ENCODE measurements around the gene MAP3K21. TPM values are rescaled to one million over a fixed set of nuclear protein-coding genes. Genes with fewer than 3 reads are reported as not detected.

The MAP3K21 gene
- total RNA-seq, 2 donors from 2014 or later = 4.7 to 76.1 TPM

DNA sequence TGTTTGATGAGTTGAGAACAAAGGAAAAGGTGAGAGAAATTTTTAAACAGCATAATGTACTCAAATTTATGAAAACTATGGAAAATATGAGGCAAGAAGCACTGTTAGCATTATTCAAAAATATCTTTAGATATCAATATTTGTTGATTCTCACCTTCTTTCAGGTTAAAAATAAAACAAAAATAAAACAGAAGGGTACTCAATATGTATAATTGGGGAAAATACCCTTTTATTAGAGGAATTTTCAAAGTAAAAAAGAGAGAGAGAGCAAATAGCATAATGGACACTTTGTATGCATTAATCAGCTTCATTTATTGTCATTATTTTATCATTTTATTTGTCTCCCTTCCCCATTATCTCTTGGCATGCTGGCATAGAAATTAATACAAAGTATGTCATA is 27.5 kb downstream of the MAP3K21 start:
- Histone ChIP-seq H3K36me3 (no peaks in the 10 kb centered on the region), H3K4me3 (no peak overlapping the region), H3K27me3 (replicated peaks; ENCODE audit: insufficient read depth) (no peaks in the 10 kb centered on the region), H3K4me1 (replicated peaks) (no peaks in the 10 kb centered on the region), H3K9me3 (no peaks in the 10 kb centered on the region), H3K27ac (no peak overlapping the region)
- no peak for DNase-seq (ENCODE audit: low spot score)
- intact Hi-C loops (cut with DNase I) = no loop called here
- no peak for TF ChIP-seq POLR2A (IDR thresholded peaks at IDR 0.05)
- TF ChIP-seq, protein P1, sequence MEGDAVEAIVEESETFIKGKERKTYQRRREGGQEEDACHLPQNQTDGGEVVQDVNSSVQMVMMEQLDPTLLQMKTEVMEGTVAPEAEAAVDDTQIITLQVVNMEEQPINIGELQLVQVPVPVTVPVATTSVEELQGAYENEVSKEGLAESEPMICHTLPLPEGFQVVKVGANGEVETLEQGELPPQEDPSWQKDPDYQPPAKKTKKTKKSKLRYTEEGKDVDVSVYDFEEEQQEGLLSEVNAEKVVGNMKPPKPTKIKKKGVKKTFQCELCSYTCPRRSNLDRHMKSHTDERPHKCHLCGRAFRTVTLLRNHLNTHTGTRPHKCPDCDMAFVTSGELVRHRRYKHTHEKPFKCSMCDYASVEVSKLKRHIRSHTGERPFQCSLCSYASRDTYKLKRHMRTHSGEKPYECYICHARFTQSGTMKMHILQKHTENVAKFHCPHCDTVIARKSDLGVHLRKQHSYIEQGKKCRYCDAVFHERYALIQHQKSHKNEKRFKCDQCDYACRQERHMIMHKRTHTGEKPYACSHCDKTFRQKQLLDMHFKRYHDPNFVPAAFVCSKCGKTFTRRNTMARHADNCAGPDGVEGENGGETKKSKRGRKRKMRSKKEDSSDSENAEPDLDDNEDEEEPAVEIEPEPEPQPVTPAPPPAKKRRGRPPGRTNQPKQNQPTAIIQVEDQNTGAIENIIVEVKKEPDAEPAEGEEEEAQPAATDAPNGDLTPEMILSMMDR (IDR thresholded peaks at IDR 0.05) = no peak
- no peak for TF ChIP-seq POLR2AphosphoS5 (IDR thresholded peaks at IDR 0.05)

DNA sequence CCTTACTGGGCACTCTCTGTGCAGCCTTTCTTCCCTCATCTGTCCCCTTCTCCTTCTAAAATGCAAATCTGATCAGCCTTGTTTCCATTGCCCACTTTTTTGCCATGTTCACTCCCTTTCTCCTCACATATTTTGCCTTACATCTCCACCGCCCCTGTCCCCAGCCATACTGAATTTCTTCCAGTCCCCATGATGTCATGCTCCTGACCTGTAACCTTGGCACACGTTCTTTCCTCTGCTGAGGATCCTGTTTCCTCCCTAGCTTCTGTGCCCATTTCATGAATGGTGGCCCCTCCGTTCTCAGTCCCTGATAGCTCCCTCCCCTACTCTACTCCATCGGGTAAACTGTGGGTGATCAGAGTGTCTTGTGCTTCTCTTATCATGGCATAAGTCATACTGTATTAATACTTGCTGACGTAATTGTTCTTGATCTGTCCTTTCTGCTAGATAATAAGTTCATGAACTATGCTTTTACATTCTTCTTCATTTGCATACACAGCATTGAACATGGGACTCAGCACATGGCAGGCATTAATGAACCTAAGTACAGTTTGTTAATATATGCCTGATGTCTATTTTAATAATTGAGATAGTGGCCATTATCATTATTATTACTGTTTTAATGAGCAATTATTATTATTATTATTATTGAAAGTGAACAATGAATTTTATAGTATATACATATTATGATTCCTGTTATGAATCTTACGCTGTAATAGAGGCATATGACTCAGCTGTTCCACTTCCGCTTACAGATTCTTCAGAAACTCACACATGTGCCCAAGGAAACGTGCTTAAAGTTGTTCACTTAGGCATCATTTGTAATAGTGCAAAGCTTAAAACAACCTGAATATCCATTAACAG is 28.5 kb downstream of the MAP3K21 start:
- H3K36me3 ChIP-seq = no peaks in the 10 kb centered on the region
- DNase-seq (ENCODE audit: low spot score) = no peak
- no peaks in the 10 kb centered on the region for H3K4me1 ChIP-seq (replicated peaks)
- H3K27ac ChIP-seq = no peak overlapping the region
- H3K9me3 ChIP-seq = no peaks in the 10 kb centered on the region
- WGBS = 76% methylated on average over 8 of the region's 8 CpGs
- H3K4me3 ChIP-seq = no peak overlapping the region
- no peaks in the 10 kb centered on the region for H3K27me3 ChIP-seq (replicated peaks; ENCODE audit: insufficient read depth)
- intact Hi-C loops (cut with DNase I) = no loop called here
- TF ChIP-seq, protein P1 (IDR thresholded peaks at IDR 0.05) = no peak
- TF ChIP-seq POLR2A (IDR thresholded peaks at IDR 0.05) = no peak
- TF ChIP-seq POLR2AphosphoS5 (IDR thresholded peaks at IDR 0.05) = no peak

DNA sequence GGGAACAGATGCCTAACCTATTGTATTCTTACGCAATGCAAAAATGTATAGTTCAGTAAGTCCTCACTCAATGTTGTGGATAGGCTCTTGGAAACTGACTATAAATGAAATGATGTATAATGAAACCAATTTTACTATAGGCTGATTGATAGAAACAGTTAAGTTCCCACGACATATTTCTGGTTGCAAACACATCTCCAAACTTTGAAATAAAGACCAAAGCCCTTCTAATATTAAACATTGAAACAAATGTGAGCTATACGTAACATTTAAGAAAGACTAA is 29.1 kb downstream of the MAP3K21 start:
- no peak overlapping the region for H3K27ac ChIP-seq
- no peaks in the 10 kb centered on the region for H3K36me3 ChIP-seq
- H3K4me3 ChIP-seq = no peak overlapping the region
- H3K4me1 ChIP-seq (replicated peaks) = no peaks in the 10 kb centered on the region
- no peak for TF ChIP-seq POLR2AphosphoS5 (IDR thresholded peaks at IDR 0.05)
- no peak for TF ChIP-seq POLR2A (IDR thresholded peaks at IDR 0.05)
- TF ChIP-seq, protein P1 (IDR thresholded peaks at IDR 0.05) = no peak
- WGBS = 93% methylated on average over 3 of the region's 3 CpGs
- no peaks in the 10 kb centered on the region for H3K27me3 ChIP-seq (replicated peaks; ENCODE audit: insufficient read depth)
- H3K9me3 ChIP-seq = no peaks in the 10 kb centered on the region
- no peak for DNase-seq (ENCODE audit: low spot score)
- intact Hi-C loops (cut with DNase I) = no loop called here

DNA sequence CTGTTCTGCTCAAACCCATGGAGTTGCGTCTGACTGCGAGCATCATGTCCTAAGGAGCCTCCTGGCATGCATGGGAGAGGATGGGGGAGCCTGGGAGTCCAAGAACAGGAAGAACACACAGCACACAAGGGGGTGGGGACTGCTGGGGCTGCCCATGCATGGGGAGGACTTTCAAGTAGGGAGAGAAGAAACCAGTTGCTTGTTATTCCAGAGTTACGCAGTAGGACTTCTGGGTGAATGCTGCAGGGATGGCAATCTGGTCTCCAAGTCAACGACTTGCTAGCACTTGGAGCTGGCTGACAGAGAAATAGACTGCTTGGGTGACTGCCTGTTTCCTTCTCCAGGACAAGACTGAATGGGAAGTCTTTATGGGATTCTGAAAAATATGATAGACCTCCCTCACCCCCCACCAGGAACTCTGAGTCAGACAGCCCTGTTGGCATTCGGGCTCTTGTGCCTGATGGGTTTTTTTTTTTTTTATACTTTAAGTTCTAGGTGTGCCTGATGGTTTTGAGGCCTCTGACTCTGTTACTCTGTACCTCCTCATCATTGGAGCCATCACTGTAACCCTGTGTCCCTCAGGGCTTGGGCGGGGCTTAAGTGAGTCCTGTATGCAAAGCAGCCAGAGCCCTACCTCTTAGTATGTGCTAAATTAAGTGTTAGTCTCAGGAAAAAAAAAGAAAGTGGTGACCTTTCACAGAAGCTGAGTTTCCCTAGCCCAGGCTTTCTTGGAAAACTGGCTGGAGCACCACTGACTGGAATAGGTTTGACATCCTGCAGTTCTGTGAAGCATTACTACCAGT is 30.3 kb downstream of the MAP3K21 start:
- DNase-seq (ENCODE audit: low spot score) = no peak
- no peak overlapping the region for H3K27ac ChIP-seq
- WGBS = over 99% methylated on average over 6 of the region's 6 CpGs
- H3K4me3 ChIP-seq = no peak overlapping the region
- TF ChIP-seq, protein P1 (IDR thresholded peaks at IDR 0.05) = no peak
- no peak for TF ChIP-seq POLR2AphosphoS5 (IDR thresholded peaks at IDR 0.05)
- TF ChIP-seq POLR2A (IDR thresholded peaks at IDR 0.05) = no peak
- H3K4me1 ChIP-seq (replicated peaks) = no peaks in the 10 kb centered on the region
- H3K9me3 ChIP-seq = no peaks in the 10 kb centered on the region
- intact Hi-C loops (cut with DNase I) = no loop called here
- no peaks in the 10 kb centered on the region for H3K36me3 ChIP-seq
- H3K27me3 ChIP-seq (replicated peaks; ENCODE audit: insufficient read depth) = no peaks in the 10 kb centered on the region
